Measurements from ENCODE around the gene RAP1GAP. TPM values are rescaled to one million over a fixed set of nuclear protein-coding genes. Genes with fewer than 3 reads are reported as not detected.

Gene RAP1GAP
- total and polyA plus RNA-seq, 4 donors, result 8.6 to 23.1 (median 11.3) TPM

DNA sequence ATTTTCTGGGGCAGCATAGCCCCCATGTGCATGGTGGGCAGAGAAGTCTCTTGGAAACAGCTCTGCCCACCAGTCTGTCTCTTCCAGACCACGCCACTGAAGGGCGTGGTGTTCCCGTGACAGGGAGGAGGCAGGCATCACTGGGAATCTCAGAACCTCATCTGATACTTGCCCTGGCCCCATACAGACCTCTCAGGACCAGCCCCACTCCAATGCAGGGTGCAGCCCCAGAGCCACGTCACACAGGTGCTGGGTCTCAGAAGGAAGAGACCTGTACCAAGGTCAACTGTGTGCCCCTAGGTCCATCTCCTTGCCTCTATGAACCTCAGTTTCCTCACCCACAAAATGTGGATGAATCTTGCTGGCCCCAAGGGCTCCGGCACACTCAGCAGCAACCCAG is 7.3 kb downstream of the RAP1GAP start:
- H3K27me3 ChIP-seq (ENCODE audit: control insufficient read depth in 4 of 4, insufficient read depth in 4 of 4, low read length in 3 of 4), result no peaks in the 10 kb centered on the region
- TF ChIP-seq HNF4G (IDR thresholded peaks at IDR 0.05) (no peak), SP1 (IDR thresholded peaks at IDR 0.05) (no peak), FOXA1 (IDR thresholded peaks at IDR 0.05) (no peak), FOXA2 (IDR thresholded peaks at IDR 0.05) (no peak), RAD21 (IDR thresholded peaks at IDR 0.05) (no peak), NR2F2 (IDR thresholded peaks at IDR 0.05) (no peak)
- WGBS, result 84% methylated on average over 5 of the region's 5 CpGs

GRCh38 chr1:21659924-21660326 is 9.2 kb downstream of the RAP1GAP start:
- H3K9me3 ChIP-seq (ENCODE audit: control insufficient read depth in 4 of 4, low read length in 3 of 4), result no peaks in the 10 kb centered on the region
- 60% methylated on average over 4 of the region's 4 CpGs for WGBS
- H3K9ac ChIP-seq (ENCODE audit: low read depth in 1 of 2, low read length in 2 of 2), result no peak overlapping the region
- TF ChIP-seq FOXA1 (IDR thresholded peaks at IDR 0.05) (no peak), YY1 (IDR thresholded peaks at IDR 0.05) (no peak), RXRA (IDR thresholded peaks at IDR 0.05) (no peak), EGR1 (IDR thresholded peaks at IDR 0.05; ENCODE audit: low read depth in 2 of 2) (no peak), ZBTB33 (IDR thresholded peaks at IDR 0.05) (no peak), TAF1 (conservative IDR thresholded peaks at IDR 0.05) (no peak), JUND (IDR thresholded peaks at IDR 0.05) (no peak), HNF4G (IDR thresholded peaks at IDR 0.05) (no peak), RAD21 (IDR thresholded peaks at IDR 0.05) (no peak), FOXA2 (IDR thresholded peaks at IDR 0.05) (no peak), SP1 (IDR thresholded peaks at IDR 0.05) (no peak), MAX (IDR thresholded peaks at IDR 0.05) (no peak), HNF4A (conservative IDR thresholded peaks at IDR 0.05) (no peak), CTCF (IDR thresholded peaks at IDR 0.05; ENCODE audit: low read depth, low read length, missing input control) (no peak), GABPA (IDR thresholded peaks at IDR 0.05 in 1 of 2, conservative IDR thresholded peaks at IDR 0.05 in 1 of 2) (no peak), NR2F2 (IDR thresholded peaks at IDR 0.05) (no peak), REST (IDR thresholded peaks at IDR 0.05) (no peak)
- TF ChIP-seq, protein P1, sequence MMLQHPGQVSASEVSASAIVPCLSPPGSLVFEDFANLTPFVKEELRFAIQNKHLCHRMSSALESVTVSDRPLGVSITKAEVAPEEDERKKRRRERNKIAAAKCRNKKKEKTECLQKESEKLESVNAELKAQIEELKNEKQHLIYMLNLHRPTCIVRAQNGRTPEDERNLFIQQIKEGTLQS (IDR thresholded peaks at IDR 0.05), result no peak
- no peaks in the 10 kb centered on the region for H3K36me3 ChIP-seq (ENCODE audit: control insufficient read depth in 4 of 4, insufficient read depth in 3 of 4, low read depth in 1 of 4, low read length in 3 of 4)
- H3K4me3 ChIP-seq (ENCODE audit: low read depth in 1 of 3, low read length in 3 of 3), result no peak overlapping the region
- no peaks in the 10 kb centered on the region for H3K27me3 ChIP-seq (ENCODE audit: control insufficient read depth in 4 of 4, insufficient read depth in 4 of 4, low read length in 3 of 4)
- H3K4me1 ChIP-seq (ENCODE audit: control insufficient read depth in 4 of 4, insufficient read depth in 4 of 4, low read length in 3 of 4), result peaks cover 0 to 3% (median under 1%) of the 10 kb centered on the region in 4 donors
- no peak overlapping the region for H3K27ac ChIP-seq (ENCODE audit: low read depth in 1 of 2, low read length in 2 of 2)
- DNase-seq (ENCODE audit: low spot score), result no peak

More for the DNA sequence above, 7.3 kb downstream of the RAP1GAP start:
- H3K4me1 ChIP-seq (ENCODE audit: control insufficient read depth in 4 of 4, insufficient read depth in 4 of 4, low read length in 3 of 4), result peaks cover 0 to 3% (median under 1%) of the 10 kb centered on the region in 4 donors
- no peaks in the 10 kb centered on the region for H3K9me3 ChIP-seq (ENCODE audit: control insufficient read depth in 4 of 4, low read length in 3 of 4)
- DNase-seq (ENCODE audit: low spot score), result no peak
- H3K9ac ChIP-seq (ENCODE audit: low read depth in 1 of 2, low read length in 2 of 2), result no peak overlapping the region
- no peak overlapping the region for H3K27ac ChIP-seq (ENCODE audit: low read depth in 1 of 2, low read length in 2 of 2)
- no peak overlapping the region for H3K4me3 ChIP-seq (ENCODE audit: low read depth in 1 of 3, low read length in 3 of 3)
- no peaks in the 10 kb centered on the region for H3K36me3 ChIP-seq (ENCODE audit: control insufficient read depth in 4 of 4, insufficient read depth in 3 of 4, low read depth in 1 of 4, low read length in 3 of 4)

Data from liver (tissue), 9 donors.